IMR-90 (cell line): ENCODE measurements around the gene WBP1L. TPM values are rescaled to one million over a fixed set of nuclear protein-coding genes. Genes with fewer than 3 reads are reported as not detected.
"Not testable (repeated sequence)": the region's sequence is repeated elsewhere in the genome, so short reads cannot be mapped to it uniquely, and the experiment has no call there.

Experiments
- ATAC-seq: fragments of 200-7000 bp; cut with Tn5 transposase; 2 replicates; pipeline ENCODE4 v1.9.1; 2020; ENCODE audit warnings: low read depth, mild to moderate bottlenecking, moderate library complexity
- BruUV-seq: library from RNA; stranded (reverse); fragments of 400-500 nt; replicated peaks from 2 replicates; lab custom pipeline; 2021; lab: Mats Ljungman, UMichigan
- CTCF ChIA-PET: fragments of 300-600 bp; formaldehyde crosslinking; extraction: SDS; loops from one replicate; lab custom pipeline; 2021; ENCODE audit warnings: antibody characterized with exemption; lab: Yijun Ruan, JAX
- POLR2A ChIA-PET: fragments of 300-600 bp; sonication (Branson Sonifier 250); formaldehyde crosslinking; loops from one replicate; lab custom pipeline; 2022; ENCODE audit warnings: antibody characterized with exemption; ENCODE audit not compliant: unreplicated experiment; lab: Charles Lee
- DNase-seq: peaks from one replicate; pipeline ENCODE4 v3.0.0; 2013
- H2AFZ ChIP-seq: replicated peaks from 2 replicates; pipeline ENCODE3; 2013; ENCODE audit warnings: low read length, mild to moderate bottlenecking; ENCODE audit not compliant: poor library complexity
- H2AK5ac ChIP-seq: 2 replicates; pipeline ENCODE4 v1.6.1; 2013; ENCODE audit warnings: low read depth, low read length, inconsistent platforms
- H2AK9ac ChIP-seq: replicated peaks from 2 replicates; pipeline ENCODE3; 2013; ENCODE audit warnings: mild to moderate bottlenecking, low read depth, low read length, moderate library complexity; ENCODE audit not compliant: poor library complexity
- H2BK120ac ChIP-seq: 2 replicates; pipeline ENCODE4 v1.6.1; 2013; ENCODE audit warnings: low read depth, low read length, inconsistent platforms
- H2BK15ac ChIP-seq: 3 replicates; pipeline ENCODE4 v1.6.1; 2013; ENCODE audit warnings: low read depth, low read length, inconsistent platforms
- H2BK20ac ChIP-seq: 2 replicates; pipeline ENCODE4 v1.6.1; 2013; ENCODE audit warnings: low read depth, mild to moderate bottlenecking, inconsistent platforms, low read length, moderate library complexity
- H2BK5ac ChIP-seq: 2 replicates; pipeline ENCODE4 v1.6.1; 2013; ENCODE audit warnings: mild to moderate bottlenecking, low read depth, low read length, inconsistent platforms; ENCODE audit not compliant: poor library complexity, severe bottlenecking
- H3K14ac ChIP-seq: replicated peaks from 2 replicates; pipeline ENCODE4 v1.6.1; 2013; ENCODE audit warnings: low read depth, low read length, inconsistent platforms
- H3K18ac ChIP-seq: 2 replicates; pipeline ENCODE4 v1.6.1; 2013; ENCODE audit warnings: low read depth, low read length, control low read depth
- H3K23ac ChIP-seq: 2 replicates; pipeline ENCODE4 v1.6.1; 2013; ENCODE audit warnings: low read depth, low read length, inconsistent platforms
- H3K27ac ChIP-seq: 2 replicates; pipeline ENCODE4 v1.5.1; 2013; ENCODE audit warnings: mild to moderate bottlenecking, control low read depth, low read length; ENCODE audit not compliant: insufficient read depth
- H3K27me3 ChIP-seq: 2 replicates; pipeline ENCODE4 v1.6.1; 2013; ENCODE audit warnings: low read length; ENCODE audit not compliant: control insufficient read depth, insufficient read depth
- H3K36me3 ChIP-seq: 2 replicates; pipeline ENCODE4 v1.6.1; 2013; ENCODE audit warnings: low read length, mixed read lengths; ENCODE audit not compliant: control insufficient read depth, insufficient read depth
- H3K4ac ChIP-seq: 2 replicates; pipeline ENCODE4 v1.6.1; 2013; ENCODE audit warnings: low read depth, low read length, inconsistent platforms
- H3K4me1 ChIP-seq: 2 replicates; pipeline ENCODE4 v1.6.1; 2013; ENCODE audit warnings: low read length, mixed read lengths; ENCODE audit not compliant: control insufficient read depth, insufficient read depth
- H3K4me2 ChIP-seq: 2 replicates; pipeline ENCODE4 v1.6.1; 2013; ENCODE audit warnings: low read depth, mild to moderate bottlenecking, control low read depth, low read length, moderate library complexity
- H3K4me3 ChIP-seq: 2 replicates; pipeline ENCODE4 v1.5.1; 2013; ENCODE audit warnings: low read depth, mild to moderate bottlenecking, control low read depth, low read length, moderate library complexity; ENCODE audit not compliant: insufficient read depth
- H3K56ac ChIP-seq: 2 replicates; pipeline ENCODE4 v1.6.1; 2013; ENCODE audit warnings: low read length, inconsistent platforms; ENCODE audit not compliant: insufficient read depth; ENCODE audit errors: extremely low read depth
- H3K79me1 ChIP-seq, 2 experiments: 2 replicates each; pipeline ENCODE4 v1.6.1; 2013; ENCODE audit warnings: low read length in 2 of 2, inconsistent platforms in 1 of 2, low read depth in 1 of 2
- H3K9ac ChIP-seq: 2 replicates; pipeline ENCODE4 v1.6.1; 2013; ENCODE audit warnings: low read depth, low read length, control low read depth
- H3K9me1 ChIP-seq: 2 replicates; pipeline ENCODE4 v1.6.1; 2013; ENCODE audit warnings: low read length, inconsistent platforms; ENCODE audit not compliant: insufficient read depth
- H3K9me3 ChIP-seq: 2 replicates; pipeline ENCODE4 v1.6.1; 2013; ENCODE audit warnings: low read length; ENCODE audit not compliant: control insufficient read depth, insufficient read depth
- H4K20me1 ChIP-seq: 2 replicates; pipeline ENCODE4 v1.6.1; 2013; ENCODE audit warnings: low read length, inconsistent platforms; ENCODE audit not compliant: insufficient read depth
- H4K5ac ChIP-seq: 2 replicates; pipeline ENCODE4 v1.6.1; 2013; ENCODE audit warnings: mild to moderate bottlenecking, low read depth, low read length, control low read depth
- H4K8ac ChIP-seq, 2 experiments: 2 replicates each; pipeline ENCODE4 v1.6.1; 2013; ENCODE audit warnings: low read depth in 2 of 2, low read length in 2 of 2, control low read depth in 1 of 2, inconsistent platforms in 1 of 2
- H4K91ac ChIP-seq: 2 replicates; pipeline ENCODE4 v1.6.1; 2013; ENCODE audit warnings: low read depth, low read length, inconsistent platforms; ENCODE audit not compliant: insufficient read depth
- BHLHE40 ChIP-seq: fragments of 150-350 bp; IDR thresholded peaks from 2 replicates; pipeline ENCODE4 v1.6.1; 2016; ENCODE audit warnings: mild to moderate bottlenecking, low read depth, low read length
- CEBPB ChIP-seq: IDR thresholded peaks from 2 replicates; pipeline ENCODE4 v1.6.1; 2012; ENCODE audit warnings: low read depth, low read length, improper control_type of control experiment
- FOS ChIP-seq: fragments of 150-350 bp; IDR thresholded peaks from 2 replicates; pipeline ENCODE4 v1.6.1; 2016; ENCODE audit warnings: low read depth, low read length
- MAZ ChIP-seq: IDR thresholded peaks from 2 replicates; pipeline ENCODE4 v1.6.1; 2012; ENCODE audit warnings: low read depth, mild to moderate bottlenecking, low read length, improper control_type of control experiment, moderate library complexity, borderline replicate concordance
- MXI1 ChIP-seq: IDR thresholded peaks from 2 replicates; pipeline ENCODE4 v1.6.1; 2012; ENCODE audit warnings: low read depth, mild to moderate bottlenecking, low read length, moderate library complexity, borderline replicate concordance
- RCOR1 ChIP-seq: IDR thresholded peaks from 2 replicates; pipeline ENCODE4 v1.6.1; 2012; ENCODE audit warnings: mild to moderate bottlenecking, low read length, improper control_type of control experiment; ENCODE audit not compliant: insufficient replicate concordance
- USF2 ChIP-seq: fragments of 150-350 bp; IDR thresholded peaks from 2 replicates; pipeline ENCODE4 v1.6.1; 2017; ENCODE audit warnings: mild to moderate bottlenecking, antibody characterized with exemption, low read length, low read depth
- WGBS, 2 experiments: methylation state at CpG; one replicate each; pipeline versions ENCODE4 v1.1.5 to v1.1.7; 2013; ENCODE audit warnings: missing lambda C conversion rate in 2 of 2; ENCODE audit not compliant: insufficient read length in 1 of 2; ENCODE audit errors: extremely low coverage in 2 of 2; 5-methylcytosine and 5-hydroxymethylcytosine counted together
- dilution Hi-C: fragments of 300-500 bp; cut with HindIII; formaldehyde crosslinking; loops from one replicate; pipeline ENCODE4 v1.14.3; 2018; ENCODE audit warnings: low sequenced_read_pairs; ENCODE audit not compliant: unreplicated experiment
- in situ Hi-C: fragments of 300-500 bp; cut with MboI; formaldehyde crosslinking; loops from 3 replicates; pipeline ENCODE4 v1.14.3; 2019; ENCODE audit warnings: low sequenced_read_pairs, inconsistent platforms, mixed read lengths
- intact Hi-C: fragments of 100-400 bp; cut with micrococcal nuclease; formaldehyde crosslinking; loops from 2 replicates; pipeline ENCODE4 v1.10.0; 2022
- polyA plus RNA-seq, 3 experiments: library from polyadenylated mRNA; depleted of rRNA; stranded (reverse); fragments of >200 nt; gene quantifications; 2 replicates each; pipeline ENCODE4 v1.2.3, GENCODE V29; 2012; ENCODE audit warnings: low replicate concordance in 1 of 3
- total RNA-seq: library from RNA; depleted of rRNA; stranded (reverse); fragments of >200 nt; gene quantifications from 2 replicates; pipeline ENCODE4 v1.2.3, GENCODE V29; 2012

Gene WBP1L
- total and polyA plus RNA-seq, 2 of the 4 experiments (the other 2 are of a cell fraction), result 20.7 to 31.0 TPM

DNA sequence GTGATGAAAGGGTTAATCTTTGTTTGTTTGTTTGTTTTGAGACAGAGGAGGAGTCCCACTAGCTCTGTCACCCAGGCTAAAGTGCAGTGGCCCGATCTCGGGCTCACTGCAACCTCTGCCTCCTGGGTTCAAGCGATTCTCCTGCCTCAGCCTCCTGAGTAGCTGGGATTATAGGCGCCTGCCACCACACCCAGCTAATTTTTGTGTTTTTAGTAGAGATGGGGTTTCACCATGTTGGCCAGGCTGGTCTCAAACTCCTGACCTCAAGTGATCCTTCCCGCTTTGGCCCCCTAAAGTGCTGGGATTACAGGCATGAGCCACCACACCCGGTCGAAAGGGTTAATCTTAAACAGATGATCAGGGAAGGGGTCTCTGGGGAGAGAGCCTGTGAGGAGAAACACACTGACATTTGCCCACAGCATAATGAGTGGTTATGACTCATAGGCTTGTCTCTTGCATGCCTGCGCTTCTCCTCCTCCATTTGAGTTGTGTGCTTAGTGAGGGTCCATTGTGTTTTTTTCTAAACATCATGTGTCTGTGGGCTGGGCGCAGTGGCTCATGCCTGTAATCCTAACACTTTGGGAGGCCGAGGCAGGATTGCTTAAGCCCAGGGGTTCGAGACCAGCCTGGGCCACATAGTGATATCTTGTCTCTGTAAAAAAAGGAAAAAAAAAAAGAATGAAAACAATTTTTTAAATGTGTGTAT, 112.1 kb downstream of the WBP1L start:
- intact Hi-C loops, H4K5ac ChIP-seq, H2BK15ac ChIP-seq, H3K4ac ChIP-seq, H4K20me1 ChIP-seq, H3K9me3 ChIP-seq, in situ Hi-C loops, H3K14ac ChIP-seq, dilution Hi-C loops, H3K9me1 ChIP-seq, H4K91ac ChIP-seq, H2AK5ac ChIP-seq, H3K36me3 ChIP-seq, POLR2A ChIA-PET, H4K8ac ChIP-seq, BruUV-seq, H3K18ac ChIP-seq, CTCF ChIA-PET, H3K4me1 ChIP-seq, H3K27me3 ChIP-seq, H3K9ac ChIP-seq, H3K56ac ChIP-seq, H3K4me3 ChIP-seq, H3K4me2 ChIP-seq, H3K23ac ChIP-seq: not testable (repeated sequence)
- peak; percentile 39; the same call in 1 of the 2 replicates for TF ChIP-seq MAZ
- TF ChIP-seq MXI1, result peak; percentile 58; the same call in 1 of the 2 replicates
- TF ChIP-seq FOS, result peak; percentile 94
- peak; percentile 52 for TF ChIP-seq CEBPB
- TF ChIP-seq USF2, result peak; percentile 29; the same call in 1 of the 2 replicates
- TF ChIP-seq BHLHE40, result peak; percentile 60
- TF ChIP-seq RCOR1, result peak; percentile 96
- peak overlapping the region; percentile 3; the same call in 1 of the 2 replicates for H3K27ac ChIP-seq
- ATAC-seq (peak; percentile 65), DNase-seq (peak; percentile 96)
- H2AK9ac ChIP-seq, result peak overlapping the region; percentile 17
- 35% methylated on average over 5 of the region's 11 CpGs; no CpG with 5 or more reads in 1 of the 2 experiments for WGBS, 2 experiments
- H2BK20ac ChIP-seq, result 0 out of 2 replicates have a peak overlapping the region, but pooled peaks have one; percentile 33
- H3K79me1 ChIP-seq, result peaks cover 11 to 29% of the 10 kb centered on the region in 2 experiments; a peak in 3 of 4 replicates
- H2BK5ac ChIP-seq, result peak overlapping the region; percentile 43
- H2BK120ac ChIP-seq, result peak overlapping the region; percentile 53; the same call in 1 of the 2 replicates
- peak overlapping the region; percentile 61 for H2AFZ ChIP-seq
